Measurements from ENCODE around the gene TNP1.

Gene TNP1

GRCh38 chr2:216872624-216873023 is 12.8 kb upstream of the TNP1 start:
- no peak for DNase-seq

- no peak for DNase-seq
Observed at GRCh38 chr2:216872040-216872439, 12.2 kb upstream of the TNP1 start.

- no peak for DNase-seq
Observed at GRCh38 chr2:216871333-216871934, 11.6 kb upstream of the TNP1 start.

GRCh38 chr2:216870508-216871332 is 10.9 kb upstream of the TNP1 start:
- no peak for DNase-seq

GRCh38 chr2:216866515-216867095 is 6.7 kb upstream of the TNP1 start:
- no peak for DNase-seq

GRCh38 chr2:216865658-216866057 is 5.8 kb upstream of the TNP1 start:
- no peak for DNase-seq

GRCh38 chr2:216863946-216864345 is 4.1 kb upstream of the TNP1 start:
- DNase-seq = no peak

GRCh38 chr2:216862628-216863398 is 2.9 kb upstream of the TNP1 start:
- no peak for DNase-seq

- DNase-seq = no peak
Observed at GRCh38 chr2:216860426-216861137, 718 bp upstream of the TNP1 start.

- DNase-seq = no peak
Observed at GRCh38 chr2:216858312-216858711, 1.6 kb downstream of the TNP1 start.

GRCh38 chr2:216857131-216857550 is 2.7 kb downstream of the TNP1 start:
- no peak for DNase-seq

GRCh38 chr2:216856406-216857065 is 3.3 kb downstream of the TNP1 start:
- DNase-seq = no peak

GRCh38 chr2:216855605-216856004 is 4.3 kb downstream of the TNP1 start:
- no peak for DNase-seq

GRCh38 chr2:216855079-216855478 is 4.8 kb downstream of the TNP1 start:
- no peak for DNase-seq

- DNase-seq = no peak
Observed at GRCh38 chr2:216851486-216852090, 8.3 kb downstream of the TNP1 start.

GRCh38 chr2:216850665-216851322 is 9.1 kb downstream of the TNP1 start:
- DNase-seq = no peak

GRCh38 chr2:216849987-216850386 is 9.9 kb downstream of the TNP1 start:
- peak; percentile 92 for DNase-seq

- DNase-seq = no peak
Observed at GRCh38 chr2:216845426-216845825, 14.4 kb downstream of the TNP1 start.

- no peak for DNase-seq
Observed at GRCh38 chr2:216842636-216843035, 17.2 kb downstream of the TNP1 start.

- DNase-seq = no peak
Observed at GRCh38 chr2:216839688-216840087, 20.2 kb downstream of the TNP1 start.

GRCh38 chr2:216838151-216838550 is 21.7 kb downstream of the TNP1 start:
- DNase-seq = no peak
